ENCODE results near the gene SMIM45.

SMIM45 gene

GRCh38 chr22:41951898-41952474 lies at the start of gene SMIM45:
Gene SMIM45 (plus strand): TSS chr22:41952150.
- no peak for DNase-seq

DNA sequence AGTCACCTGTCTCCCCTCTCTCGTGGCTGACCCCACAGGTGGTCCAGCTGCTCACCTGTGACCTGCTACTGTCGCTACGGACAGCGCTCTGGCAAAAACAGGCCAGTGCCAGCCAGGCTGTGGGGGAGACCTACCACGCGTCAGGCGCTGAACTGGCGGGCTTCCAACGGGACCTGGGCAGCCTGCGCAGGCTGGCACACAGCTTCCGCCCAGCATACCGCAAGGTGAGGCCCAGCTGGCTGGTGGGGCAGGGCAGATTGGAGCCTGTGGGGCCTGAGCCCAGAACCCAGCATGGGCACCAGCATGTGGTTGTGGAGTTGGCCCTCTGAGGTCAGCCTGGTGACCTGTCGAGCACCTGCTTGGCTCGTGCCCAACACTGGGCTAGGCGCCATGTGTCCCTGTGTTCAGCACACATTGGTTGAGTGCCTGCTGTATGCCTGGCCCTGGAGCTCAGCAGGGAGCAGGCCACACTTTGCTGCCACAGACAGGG lies 49.0 kb upstream of the SMIM45 start:
- no peak for DNase-seq

DNA sequence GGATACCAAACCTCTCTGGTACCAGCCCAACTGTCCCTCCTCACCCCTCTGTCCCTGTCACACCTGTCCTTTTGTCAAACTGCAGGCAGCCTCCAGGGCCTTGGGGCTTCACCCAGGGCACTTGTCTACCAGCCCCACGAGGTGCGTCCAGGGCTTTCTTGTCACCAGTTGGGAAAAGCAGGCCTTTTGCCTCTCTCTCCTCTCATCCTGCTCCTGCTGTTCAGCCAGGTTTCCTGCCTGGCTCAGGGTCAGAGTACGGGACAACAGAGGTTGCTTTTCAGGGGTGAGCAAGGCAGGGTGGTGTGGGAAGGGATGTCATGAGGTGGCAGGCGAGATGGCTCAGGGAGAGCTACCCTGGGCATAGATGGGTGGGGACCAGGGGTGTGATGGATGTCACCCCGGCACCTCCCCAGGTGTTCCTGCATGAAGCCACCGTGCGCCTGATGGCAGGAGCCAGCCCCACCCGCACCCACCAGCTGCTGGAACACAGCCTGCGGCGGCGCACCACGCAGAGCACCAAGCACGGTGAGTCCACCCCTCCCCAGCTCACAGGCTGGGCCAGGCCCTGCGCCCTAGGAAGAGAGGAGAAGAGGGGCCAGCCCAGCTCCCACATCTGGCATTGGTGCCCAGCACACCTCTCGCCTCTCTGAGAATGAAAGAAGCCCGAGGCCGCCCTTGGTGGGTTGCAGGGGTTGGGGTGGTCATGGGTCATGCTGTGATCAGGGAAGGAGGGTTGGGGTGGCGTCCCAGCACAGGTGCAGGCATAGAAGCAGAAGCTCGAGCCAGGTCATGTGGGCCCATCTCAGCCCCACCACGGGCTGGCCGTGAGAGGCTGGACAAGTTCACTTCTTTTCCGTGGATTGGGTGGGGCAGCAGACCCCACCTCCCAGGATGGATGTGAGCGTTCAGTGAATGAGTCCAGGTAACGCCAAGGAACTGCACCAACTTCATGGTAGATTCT lies 47.2 kb upstream of the SMIM45 start:
- DNase-seq = no peak

- DNase-seq = no peak
These were observed 46.3 kb upstream of the SMIM45 start for GRCh38 chr22:41905411-41906202.

GRCh38 chr22:41906822-41907221 lies 45.1 kb upstream of the SMIM45 start:
- DNase-seq = no peak

DNA sequence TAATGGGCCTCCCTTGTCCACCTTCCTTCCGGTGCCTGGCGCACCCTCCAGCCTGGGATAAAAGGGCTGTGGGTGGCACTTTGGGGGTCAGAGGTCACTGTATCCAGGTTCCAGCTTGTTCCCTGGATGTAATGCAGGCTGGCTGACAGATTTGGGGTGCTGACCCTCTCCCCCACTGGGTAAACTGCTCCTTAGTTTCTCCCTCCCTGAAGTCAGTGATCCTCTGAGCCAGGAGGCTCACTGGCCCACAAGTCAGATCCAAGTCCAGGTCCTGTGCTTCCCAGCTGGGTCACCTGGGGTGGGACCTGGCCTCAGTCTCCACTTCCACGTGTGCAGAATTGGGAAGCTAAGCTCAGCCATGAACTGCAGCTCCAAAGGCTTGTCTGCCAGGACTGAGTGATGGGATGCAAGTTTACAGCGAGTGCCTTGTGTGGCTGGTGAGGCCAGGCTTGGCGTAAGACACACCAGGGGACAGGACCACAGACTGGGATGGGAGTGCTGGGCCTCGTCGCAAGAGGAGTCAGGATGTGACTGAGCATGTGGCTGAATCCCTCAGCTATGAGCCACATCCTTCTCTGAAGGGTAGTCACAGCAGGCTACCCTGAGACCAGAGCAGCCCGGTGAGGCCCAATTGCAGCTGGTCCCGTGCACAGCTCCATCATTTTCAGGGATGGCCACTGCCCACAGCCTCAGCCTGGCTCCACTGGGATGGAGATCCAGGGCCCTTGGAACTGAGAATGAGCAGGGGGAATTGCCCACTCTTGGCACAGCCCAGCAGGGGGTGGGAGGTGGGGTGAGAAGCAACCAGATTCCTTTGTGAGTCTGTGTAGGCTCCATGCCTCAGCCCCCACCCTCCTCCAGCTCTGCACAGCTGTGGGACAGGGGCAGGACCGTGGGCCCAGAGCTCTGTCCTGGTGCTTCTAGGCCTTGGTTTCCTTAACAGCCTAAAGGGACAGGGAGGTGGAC lies 44.2 kb upstream of the SMIM45 start:
- no peak for DNase-seq

DNA sequence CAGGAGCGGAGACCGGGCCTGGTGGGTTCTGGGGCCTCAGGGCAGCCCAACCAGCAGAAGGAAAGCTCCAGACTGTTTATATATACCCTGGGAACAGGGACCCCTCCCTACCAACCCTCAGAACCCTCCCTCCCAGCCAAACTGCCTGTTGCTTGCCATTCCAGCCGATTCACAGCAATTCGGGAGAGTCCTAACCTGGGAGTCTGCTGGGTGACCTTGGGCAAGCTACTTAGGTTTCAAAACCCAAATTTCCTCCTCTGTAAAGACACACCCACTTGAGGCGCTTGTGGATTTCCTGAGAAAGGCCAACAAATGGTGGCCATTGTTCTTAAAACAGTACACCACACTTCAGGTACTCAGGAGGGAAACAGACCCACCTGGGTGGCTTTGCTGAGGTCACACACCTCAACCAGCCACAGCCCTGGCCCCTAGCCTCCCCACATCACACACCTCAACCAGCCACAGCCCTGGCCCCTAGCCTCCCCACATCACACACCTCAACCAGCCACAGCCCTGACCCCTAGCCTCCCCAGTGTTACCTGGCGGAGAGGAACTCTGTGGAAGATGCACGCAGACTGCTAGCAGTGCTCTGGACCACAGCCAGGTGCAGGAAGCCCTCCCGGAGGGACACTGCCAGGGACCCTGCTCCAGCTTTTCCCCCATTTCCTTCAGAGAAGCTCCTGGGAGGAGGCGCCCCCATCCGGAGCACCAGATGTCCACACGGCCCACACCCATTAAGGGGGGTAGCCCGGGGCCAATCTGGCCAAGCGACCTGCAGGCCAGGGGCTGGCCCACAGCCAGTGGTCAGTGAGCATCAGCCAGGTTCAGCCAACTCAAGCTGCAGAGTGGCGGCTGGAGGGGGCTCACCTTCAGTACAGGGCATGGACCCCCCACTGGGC lies 43.3 kb upstream of the SMIM45 start:
- DNase-seq = no peak

DNA sequence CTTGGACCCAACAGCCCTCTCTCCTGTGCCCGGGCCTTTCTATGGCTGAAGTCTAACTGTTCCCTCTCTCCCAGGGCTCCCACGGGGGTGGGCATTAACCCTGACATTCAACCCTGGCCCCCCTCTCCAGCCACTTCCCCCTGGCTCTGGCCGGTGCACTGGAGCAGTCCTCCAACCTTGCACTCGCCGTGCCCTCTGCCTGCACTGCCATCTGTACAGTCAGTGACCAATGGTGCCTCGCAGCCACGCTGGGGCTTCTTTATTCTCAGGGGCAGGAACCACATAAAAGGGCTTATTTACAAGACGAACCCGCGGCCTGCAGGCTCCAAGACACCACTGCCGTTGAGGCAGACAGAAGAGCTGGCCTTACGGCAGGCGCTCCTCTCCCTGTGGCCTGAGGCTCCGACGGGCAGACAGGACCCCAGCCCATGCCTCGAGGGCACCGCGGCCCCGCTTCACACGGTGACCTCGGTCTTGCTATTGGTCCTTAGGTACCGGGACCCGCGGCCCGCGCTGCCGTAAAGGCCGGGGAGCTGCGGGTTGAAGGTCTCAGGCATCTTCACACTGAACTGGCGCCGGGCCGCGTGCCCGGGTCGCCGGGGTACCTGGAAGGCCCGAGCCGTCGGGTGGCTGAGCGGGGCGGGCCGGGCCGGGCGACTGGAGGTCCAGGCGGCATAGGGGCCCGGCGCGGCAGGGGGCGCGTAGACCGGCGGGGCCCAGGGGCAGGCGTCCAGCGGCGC lies 42.5 kb upstream of the SMIM45 start:
- DNase-seq = no peak

DNA sequence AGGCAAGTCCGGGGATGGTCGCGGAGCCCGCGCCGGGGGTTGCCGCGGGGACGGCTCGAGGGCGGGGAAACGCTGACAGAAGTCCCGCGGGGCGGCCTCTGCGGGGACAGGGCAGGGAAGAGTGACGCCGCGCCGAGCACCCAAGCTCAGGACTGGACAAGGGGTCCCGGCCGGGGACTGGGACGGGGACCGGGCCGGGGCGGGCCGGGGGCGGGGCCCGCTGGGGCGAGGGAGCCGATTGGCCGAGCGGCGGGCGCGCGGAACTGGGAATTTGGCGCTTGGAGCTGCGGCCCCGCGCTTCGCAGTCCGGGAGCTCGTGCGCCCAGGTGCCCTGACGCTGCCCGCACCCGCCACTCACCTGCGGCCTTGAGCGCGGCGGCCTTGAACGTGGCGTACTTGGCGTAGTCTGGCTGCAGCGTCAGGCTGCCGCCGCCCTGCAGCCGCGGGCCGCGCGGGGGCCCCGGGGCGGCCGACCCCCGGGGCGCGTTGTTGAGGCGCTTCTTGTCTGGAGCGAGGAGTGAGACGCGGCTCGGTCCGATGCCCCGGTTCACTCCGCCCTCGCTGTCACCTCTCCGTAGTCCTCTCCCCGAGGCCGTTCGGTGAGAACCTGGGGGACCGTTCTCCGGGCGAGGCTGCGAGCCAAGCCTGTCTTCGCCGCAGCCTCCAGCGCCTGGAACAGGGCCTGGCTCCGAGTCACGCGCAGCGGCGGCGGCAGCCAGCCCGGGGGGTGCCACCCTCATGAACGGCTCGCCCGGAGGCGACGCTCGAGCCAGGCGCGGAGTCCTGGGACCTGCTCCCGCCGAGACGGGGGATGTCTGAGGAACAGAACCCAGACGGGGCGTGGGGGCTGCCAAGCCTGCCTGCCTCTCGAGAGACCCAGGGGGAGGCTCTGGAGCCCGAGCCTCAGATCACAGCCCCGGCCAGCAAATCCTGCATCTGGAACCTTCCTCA lies 41.6 kb upstream of the SMIM45 start:
- DNase-seq = no peak

DNA sequence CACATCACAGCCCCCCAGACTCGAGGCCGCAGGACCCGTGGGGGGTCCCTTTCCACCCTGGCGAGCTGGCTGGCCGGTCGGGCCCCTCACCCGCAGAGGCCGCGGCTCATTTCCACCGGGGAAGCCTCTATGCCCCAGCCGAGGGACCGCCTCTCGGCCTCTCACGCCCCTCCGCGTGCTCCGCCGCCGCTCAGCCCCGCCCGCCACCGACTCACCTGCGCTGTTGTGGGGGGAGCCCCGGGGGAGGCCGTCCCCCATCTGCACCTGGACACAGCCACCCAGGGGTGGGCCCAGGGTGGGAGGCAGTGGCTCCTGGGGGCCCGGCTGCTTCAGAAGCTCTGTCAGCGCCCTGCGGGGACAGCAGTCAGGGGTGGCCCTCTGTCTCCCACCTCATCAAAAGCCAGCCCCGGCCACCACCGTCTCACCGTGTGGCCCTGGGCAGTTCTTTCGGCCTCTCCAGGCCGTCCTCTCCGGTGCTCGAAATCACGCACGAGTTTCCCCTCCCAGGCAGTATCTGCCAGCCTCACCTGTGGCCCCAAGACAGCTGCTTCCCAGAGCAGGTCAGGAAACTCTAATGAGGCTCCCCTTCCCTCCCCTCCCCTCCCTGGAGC lies 40.8 kb upstream of the SMIM45 start:
- no peak for DNase-seq

DNA sequence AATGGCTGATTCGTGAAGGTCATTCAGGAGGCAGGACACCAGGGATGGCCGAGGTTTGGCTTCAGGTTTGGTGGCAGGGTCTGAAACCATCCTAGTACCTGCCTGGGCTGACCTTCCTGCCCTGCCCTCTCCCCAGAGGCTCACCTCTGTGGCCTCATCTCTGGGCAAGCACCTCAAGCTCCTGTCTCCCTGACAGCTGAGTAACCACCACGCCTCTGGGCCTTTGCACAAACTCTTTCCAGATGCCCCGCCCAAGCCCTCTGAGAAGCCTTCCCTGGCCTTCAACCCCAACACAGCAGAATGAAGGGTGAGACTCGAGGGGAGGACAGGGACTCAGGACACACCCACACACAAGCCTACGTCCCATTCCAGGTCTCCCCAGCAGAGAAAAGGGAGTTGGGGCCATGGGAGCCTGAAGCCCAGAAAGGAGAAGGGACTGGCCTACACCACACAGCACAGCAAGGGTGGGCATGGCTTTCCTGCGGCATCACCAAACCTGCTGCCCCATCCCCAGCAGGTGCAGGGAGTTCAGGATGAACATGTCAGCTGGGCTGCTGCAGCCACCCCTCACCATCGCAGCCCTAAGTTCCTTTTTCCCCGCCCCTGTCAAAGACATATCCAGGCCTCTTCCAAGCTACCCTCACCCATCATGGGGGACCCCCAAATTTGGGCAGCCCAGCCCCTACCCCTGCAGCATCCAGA lies 39.5 kb upstream of the SMIM45 start:
- DNase-seq = no peak

- DNase-seq = no peak
These were observed 38.8 kb upstream of the SMIM45 start for GRCh38 chr22:41913040-41913719.

DNA sequence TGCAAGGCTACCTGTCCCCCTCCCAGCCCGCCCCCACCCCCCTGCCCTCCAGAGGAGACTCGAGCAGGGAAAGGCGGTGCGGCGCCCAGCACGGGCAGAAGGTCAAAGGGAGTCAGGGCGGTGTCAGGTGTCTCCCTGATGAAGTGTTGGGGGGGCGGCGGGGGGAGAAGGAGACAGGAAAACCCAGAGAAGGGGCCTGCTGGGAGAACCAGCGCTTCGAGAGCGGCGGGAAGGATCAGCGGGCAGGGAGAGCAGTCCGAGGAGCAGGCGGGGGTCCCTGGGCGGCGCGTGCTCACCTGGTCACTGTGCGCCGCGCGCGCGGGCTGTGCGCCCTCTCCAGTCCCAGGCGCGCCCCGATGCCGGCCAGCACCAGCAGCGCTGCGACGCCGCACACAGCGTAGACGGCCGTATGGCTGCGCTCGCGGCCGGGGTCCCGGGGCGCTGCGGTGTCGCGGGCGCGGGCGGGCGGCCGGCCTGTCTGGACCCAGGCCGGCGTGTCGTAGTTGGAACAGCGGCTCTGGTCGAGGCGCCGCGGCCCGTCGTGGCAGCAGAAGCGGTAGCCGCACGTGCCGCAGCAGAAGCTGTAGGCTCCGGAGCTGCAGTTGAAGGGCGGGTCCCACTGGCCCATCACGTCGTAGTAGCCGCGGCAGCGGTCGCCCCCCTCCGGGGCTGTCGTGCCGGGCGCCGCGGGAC lies 38.0 kb upstream of the SMIM45 start:
- no peak for DNase-seq

DNA sequence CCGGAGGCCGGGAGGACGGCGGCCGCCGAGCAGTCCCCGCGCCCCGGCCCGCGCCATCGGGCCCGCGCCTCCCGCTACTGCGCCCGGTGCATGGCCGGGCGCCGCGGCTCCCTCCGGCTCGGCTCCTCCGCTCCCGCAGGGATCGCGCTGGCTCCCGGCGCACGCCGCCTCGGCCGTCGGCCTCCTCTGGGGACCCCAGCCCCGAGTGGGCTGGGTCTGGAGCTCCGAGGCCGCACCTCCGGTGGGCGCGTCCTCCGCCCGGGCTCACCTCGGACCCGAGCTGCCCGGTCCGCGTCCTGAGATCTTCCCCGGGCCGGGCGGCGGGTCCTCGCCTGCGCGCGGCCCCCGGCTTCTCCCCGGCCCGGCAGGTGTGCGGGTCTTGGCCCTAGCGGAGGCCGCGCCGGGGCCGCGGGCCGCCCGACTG lies 37.3 kb upstream of the SMIM45 start:
- no peak for DNase-seq

GRCh38 chr22:41915035-41915785 lies 36.7 kb upstream of the SMIM45 start, which contains the start of gene SHISA8:
Gene SHISA8 (minus strand): TSS chr22:41915074. CDS start chr22:41914667, 407 bp downstream.
- DNase-seq = no peak
